GM12865 (cell line): Measurements from ENCODE around the gene CRADD.
"Not testable (repeated sequence)": the region's sequence is repeated elsewhere in the genome, so short reads cannot be mapped to it uniquely, and the experiment has no call there.

Source experiments
- DNase-seq: peaks from one replicate; pipeline ENCODE4 v3.0.0; 2010; ENCODE audit warnings: low read depth
- H3K4me3 ChIP-seq: 2 replicates; pipeline ENCODE4 v1.5.1; 2011; ENCODE audit warnings: mild to moderate bottlenecking, low read depth, low read length, control low read depth
- TF ChIP-seq, protein P1 (sequence below): IDR thresholded peaks from 2 replicates; pipeline ENCODE4 v1.5.1; 2011; ENCODE audit warnings: low read length, control low read depth, low read depth, inconsistent platforms; ENCODE audit not compliant: insufficient read depth; ENCODE audit errors: missing control alignments

The CRADD gene

DNA sequence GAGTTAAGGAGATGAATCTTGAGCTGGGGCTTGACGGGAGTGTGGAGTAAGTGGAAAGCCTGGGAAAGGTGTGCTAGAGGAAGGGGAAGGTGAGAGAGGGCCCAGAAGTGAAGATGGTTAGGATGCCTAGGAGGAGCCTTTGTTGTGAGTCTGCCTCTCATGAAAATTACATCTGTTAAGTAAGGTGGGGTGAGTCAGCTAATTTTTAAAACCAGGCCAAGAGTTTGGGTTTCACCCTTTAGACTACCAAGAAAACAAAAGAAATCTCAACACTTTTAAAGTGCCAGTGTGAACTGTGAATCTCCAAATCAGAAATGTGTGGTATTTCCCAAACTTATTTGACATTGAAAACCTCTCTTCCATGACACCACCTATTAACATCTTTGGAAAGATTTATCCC, 185.2 kb downstream of the CRADD start:
- TF ChIP-seq, protein P1, sequence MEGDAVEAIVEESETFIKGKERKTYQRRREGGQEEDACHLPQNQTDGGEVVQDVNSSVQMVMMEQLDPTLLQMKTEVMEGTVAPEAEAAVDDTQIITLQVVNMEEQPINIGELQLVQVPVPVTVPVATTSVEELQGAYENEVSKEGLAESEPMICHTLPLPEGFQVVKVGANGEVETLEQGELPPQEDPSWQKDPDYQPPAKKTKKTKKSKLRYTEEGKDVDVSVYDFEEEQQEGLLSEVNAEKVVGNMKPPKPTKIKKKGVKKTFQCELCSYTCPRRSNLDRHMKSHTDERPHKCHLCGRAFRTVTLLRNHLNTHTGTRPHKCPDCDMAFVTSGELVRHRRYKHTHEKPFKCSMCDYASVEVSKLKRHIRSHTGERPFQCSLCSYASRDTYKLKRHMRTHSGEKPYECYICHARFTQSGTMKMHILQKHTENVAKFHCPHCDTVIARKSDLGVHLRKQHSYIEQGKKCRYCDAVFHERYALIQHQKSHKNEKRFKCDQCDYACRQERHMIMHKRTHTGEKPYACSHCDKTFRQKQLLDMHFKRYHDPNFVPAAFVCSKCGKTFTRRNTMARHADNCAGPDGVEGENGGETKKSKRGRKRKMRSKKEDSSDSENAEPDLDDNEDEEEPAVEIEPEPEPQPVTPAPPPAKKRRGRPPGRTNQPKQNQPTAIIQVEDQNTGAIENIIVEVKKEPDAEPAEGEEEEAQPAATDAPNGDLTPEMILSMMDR: no peak
- no peak for DNase-seq
- H3K4me3 ChIP-seq: no peak overlapping the region

DNA sequence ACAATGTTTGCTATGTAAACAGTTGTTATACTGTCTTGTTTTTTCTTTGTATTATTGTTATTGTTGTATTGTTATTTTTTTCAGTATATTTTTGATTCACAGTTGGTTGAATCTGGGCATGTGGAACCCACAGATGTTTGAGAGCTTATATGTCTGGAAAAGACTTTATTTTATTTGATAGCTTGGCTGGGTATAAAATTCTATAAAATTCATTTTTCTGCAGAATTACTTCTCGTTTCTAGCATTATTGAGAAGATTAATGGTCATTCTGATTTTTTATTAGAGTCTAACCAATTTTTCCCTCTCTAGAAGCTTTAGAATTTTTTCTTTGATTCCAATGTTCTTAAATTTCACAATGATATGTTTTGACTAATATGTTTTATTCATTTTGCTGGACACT, 188.6 kb downstream of the CRADD start:
- H3K4me3 ChIP-seq: no peak overlapping the region
- DNase-seq: no peak
- TF ChIP-seq, protein P1: no peak

- no peak for DNase-seq
- no peak overlapping the region for H3K4me3 ChIP-seq
- TF ChIP-seq, protein P1: no peak
Observed at GRCh38 chr12:93868771-93869170, 191.6 kb downstream of the CRADD start.

DNA sequence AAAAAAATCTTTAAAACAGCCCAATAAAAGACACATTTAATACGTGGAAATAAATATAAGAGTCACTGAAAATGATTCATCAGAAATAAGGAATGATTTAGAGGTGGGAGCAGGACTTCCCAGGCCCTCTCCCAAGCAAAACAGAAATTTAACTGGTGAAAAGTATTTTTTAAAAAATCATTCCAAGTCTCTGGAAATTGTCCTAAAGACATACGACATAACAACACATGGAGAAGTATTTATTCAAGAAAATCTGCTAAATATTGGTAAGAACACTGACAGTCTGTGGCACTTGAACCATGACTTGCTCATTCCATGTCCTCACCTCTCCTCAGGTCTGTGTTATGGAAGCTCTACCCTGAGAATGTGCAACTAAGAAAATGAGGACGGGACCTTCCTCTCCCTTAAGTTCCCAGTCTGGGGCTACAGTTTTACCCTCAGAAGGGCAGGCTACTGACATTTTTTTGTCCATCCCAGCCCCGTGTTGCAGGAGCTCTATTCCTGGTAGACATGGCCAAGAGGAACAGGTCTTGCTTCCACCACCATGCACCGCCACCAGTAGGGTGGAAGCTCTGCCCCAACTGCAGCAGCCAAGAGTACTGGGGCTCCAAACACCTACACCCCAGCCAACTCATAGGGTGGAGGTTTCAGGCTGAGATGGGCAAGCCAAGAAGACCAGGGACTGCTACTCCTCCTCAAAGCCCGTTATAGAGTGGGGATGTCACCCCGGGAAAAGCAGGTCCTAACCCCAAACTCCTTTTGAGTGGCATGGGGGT, 193.0 kb downstream of the CRADD start:
- TF ChIP-seq, protein P1: no peak
- H3K4me3 ChIP-seq: no peak overlapping the region

DNA sequence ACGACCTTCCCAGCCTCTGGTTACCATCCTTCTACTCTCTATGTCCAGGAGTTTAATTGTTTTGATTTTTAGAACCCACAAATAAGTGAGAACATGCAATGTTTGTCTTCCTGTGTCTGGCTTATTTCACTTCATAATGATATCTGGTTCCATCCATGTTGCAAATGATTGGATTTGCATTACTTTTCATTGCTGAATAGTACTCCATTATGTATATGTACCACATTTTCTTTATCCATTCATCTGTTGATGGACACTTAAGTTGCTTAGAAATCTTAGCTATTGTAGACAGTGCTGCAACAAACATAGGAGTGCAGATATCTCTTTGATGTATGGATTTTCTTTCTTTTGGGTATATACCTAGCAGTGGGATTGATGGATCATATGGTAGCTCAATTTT, 194.4 kb downstream of the CRADD start:
- not testable (repeated sequence) for H3K4me3 ChIP-seq, DNase-seq

More for the DNA sequence above, 193.0 kb downstream of the CRADD start:
- no peak for DNase-seq

DNA sequence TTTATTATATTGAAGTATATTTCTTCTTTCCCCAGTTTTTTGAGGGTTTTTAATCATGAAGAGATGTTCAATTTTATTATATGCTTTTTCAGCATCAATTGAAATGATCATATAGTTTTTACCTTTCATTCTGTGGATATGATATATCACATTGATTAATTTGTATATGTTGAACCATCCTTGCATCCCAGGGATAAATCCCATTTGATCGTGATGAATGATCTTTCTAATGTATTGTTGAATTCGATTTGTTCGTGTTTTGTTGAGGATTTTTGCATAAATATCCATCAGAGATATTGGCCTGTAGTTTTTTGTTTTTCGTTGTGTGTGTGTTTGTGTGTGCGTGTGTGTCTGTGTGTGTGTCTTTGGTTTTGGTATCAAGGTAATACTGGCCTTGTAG, 196.4 kb downstream of the CRADD start:
- TF ChIP-seq, protein P1: no peak
- DNase-seq: no peak
- no peak overlapping the region for H3K4me3 ChIP-seq

DNA sequence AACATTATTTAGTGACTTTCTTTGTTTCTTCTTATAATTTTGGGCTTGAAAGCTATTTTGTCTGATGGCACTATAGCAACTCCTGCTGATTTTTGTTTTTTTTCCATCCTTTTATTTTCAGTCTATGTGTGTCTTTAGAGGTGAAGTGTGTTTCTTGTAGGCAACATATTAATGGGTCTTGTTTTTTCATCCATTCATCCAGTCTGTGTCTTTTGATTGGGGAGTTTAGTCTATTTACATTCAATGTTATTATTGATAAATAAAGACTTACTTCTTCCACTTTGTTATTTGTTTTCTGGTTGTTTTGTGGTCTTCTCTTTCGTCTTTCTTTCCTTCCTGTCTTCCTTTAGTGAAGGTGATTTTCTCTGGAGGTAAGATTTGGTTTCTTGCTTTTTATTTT, 198.0 kb downstream of the CRADD start:
- DNase-seq: no peak
- TF ChIP-seq, protein P1: no peak
- H3K4me3 ChIP-seq: no peak overlapping the region

- H3K4me3 ChIP-seq: no peak overlapping the region
- DNase-seq: no peak
- TF ChIP-seq, protein P1: no peak
Observed at GRCh38 chr12:93876360-93876759, 199.2 kb downstream of the CRADD start.
